SHP77 (cell line): Measurements from ENCODE around the gene PGRMC2.
"Not testable (repeated sequence)": the region's sequence is repeated elsewhere in the genome, so short reads cannot be mapped to it uniquely, and the experiment has no call there.

Experiments used
- DNase-seq, 2 experiments: peaks; one replicate each; lab custom pipeline; 2025; lab: John Stamatoyannopoulos, UW

Gene PGRMC2

GRCh38 chr4:128267171-128267570, 20.4 kb downstream of the PGRMC2 start:
- DNase-seq: not testable (repeated sequence)

- DNase-seq: not testable (repeated sequence)
Observed at GRCh38 chr4:128265550-128265949, 22.1 kb downstream of the PGRMC2 start.

- DNase-seq: not testable (repeated sequence)
Observed at GRCh38 chr4:128259889-128260288, 27.7 kb downstream of the PGRMC2 start.

GRCh38 chr4:128258166-128258565, 29.4 kb downstream of the PGRMC2 start:
- DNase-seq: not testable (repeated sequence)

- DNase-seq: no peak
Observed at GRCh38 chr4:128256539-128256938, 31.1 kb downstream of the PGRMC2 start.

- DNase-seq: no peak
Observed at GRCh38 chr4:128255906-128256305, 31.7 kb downstream of the PGRMC2 start.

- no peak for DNase-seq
Observed at GRCh38 chr4:128249787-128250668, 37.6 kb downstream of the PGRMC2 start.

- no peak for DNase-seq
Observed at GRCh38 chr4:128247906-128248305, 39.7 kb downstream of the PGRMC2 start.

GRCh38 chr4:128245391-128245790, 42.2 kb downstream of the PGRMC2 start:
- not testable (repeated sequence) for DNase-seq

- DNase-seq: no peak
Observed at GRCh38 chr4:128244379-128244778, 43.2 kb downstream of the PGRMC2 start.

GRCh38 chr4:128242601-128243000, 45.0 kb downstream of the PGRMC2 start:
- DNase-seq: no peak

GRCh38 chr4:128241981-128242380, 45.6 kb downstream of the PGRMC2 start:
- no peak for DNase-seq

- no peak for DNase-seq
Observed at GRCh38 chr4:128241425-128241913, 46.1 kb downstream of the PGRMC2 start.

GRCh38 chr4:128241019-128241418, 46.6 kb downstream of the PGRMC2 start:
- no peak for DNase-seq

- no peak for DNase-seq
Observed at GRCh38 chr4:128234836-128235235, 52.8 kb downstream of the PGRMC2 start.

- DNase-seq: no peak
Observed at GRCh38 chr4:128232719-128233118, 54.9 kb downstream of the PGRMC2 start.

GRCh38 chr4:128228845-128229795, 58.5 kb downstream of the PGRMC2 start:
- DNase-seq: no peak

GRCh38 chr4:128227991-128228571, 59.5 kb downstream of the PGRMC2 start:
- DNase-seq: peak in 1 of 2 experiments; percentile 1

GRCh38 chr4:128225148-128225547, 62.5 kb downstream of the PGRMC2 start:
- no peak for DNase-seq

GRCh38 chr4:128221586-128221985, 66.0 kb downstream of the PGRMC2 start:
- no peak for DNase-seq

GRCh38 chr4:128220286-128221235, 67.1 kb downstream of the PGRMC2 start:
- peak in 1 of 2 experiments; percentile 1 for DNase-seq
